ENCODE results near the gene GATA3.

DNA sequence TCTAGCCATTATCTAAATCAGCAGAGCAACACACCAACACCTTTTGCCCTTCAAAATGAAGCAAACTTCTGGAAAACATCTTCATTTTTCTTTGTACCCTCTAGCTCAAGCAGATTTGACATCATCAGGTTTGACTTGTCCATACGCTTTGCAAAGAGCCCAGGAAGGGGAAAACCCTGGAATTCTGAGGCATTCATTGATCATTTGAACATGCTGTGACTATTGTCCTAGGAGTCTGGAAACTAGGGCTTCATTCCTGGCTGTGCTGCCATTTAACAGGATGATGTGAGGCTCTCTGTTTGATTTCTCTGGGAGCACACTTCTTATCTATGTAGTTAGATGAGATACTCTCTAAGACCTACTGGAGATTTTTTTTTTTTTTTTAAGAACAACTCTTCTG, 23.5 kb downstream of the GATA3 start:
- TF ChIP-seq, protein P1, sequence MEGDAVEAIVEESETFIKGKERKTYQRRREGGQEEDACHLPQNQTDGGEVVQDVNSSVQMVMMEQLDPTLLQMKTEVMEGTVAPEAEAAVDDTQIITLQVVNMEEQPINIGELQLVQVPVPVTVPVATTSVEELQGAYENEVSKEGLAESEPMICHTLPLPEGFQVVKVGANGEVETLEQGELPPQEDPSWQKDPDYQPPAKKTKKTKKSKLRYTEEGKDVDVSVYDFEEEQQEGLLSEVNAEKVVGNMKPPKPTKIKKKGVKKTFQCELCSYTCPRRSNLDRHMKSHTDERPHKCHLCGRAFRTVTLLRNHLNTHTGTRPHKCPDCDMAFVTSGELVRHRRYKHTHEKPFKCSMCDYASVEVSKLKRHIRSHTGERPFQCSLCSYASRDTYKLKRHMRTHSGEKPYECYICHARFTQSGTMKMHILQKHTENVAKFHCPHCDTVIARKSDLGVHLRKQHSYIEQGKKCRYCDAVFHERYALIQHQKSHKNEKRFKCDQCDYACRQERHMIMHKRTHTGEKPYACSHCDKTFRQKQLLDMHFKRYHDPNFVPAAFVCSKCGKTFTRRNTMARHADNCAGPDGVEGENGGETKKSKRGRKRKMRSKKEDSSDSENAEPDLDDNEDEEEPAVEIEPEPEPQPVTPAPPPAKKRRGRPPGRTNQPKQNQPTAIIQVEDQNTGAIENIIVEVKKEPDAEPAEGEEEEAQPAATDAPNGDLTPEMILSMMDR (IDR thresholded peaks at IDR 0.05), result no peak
- no peak for TF ChIP-seq ZFX (IDR thresholded peaks at IDR 0.05; ENCODE audit: borderline replicate concordance)

Measured in 22Rv1 (cell line).